ENCODE results near the gene ADARB2. TPM values are rescaled to one million over a fixed set of nuclear protein-coding genes. Genes with fewer than 3 reads are reported as not detected.

ADARB2 gene
- total RNA-seq, 6 donors from 2014 or later: 0.69 to 5.2 (median 1.8) TPM

DNA sequence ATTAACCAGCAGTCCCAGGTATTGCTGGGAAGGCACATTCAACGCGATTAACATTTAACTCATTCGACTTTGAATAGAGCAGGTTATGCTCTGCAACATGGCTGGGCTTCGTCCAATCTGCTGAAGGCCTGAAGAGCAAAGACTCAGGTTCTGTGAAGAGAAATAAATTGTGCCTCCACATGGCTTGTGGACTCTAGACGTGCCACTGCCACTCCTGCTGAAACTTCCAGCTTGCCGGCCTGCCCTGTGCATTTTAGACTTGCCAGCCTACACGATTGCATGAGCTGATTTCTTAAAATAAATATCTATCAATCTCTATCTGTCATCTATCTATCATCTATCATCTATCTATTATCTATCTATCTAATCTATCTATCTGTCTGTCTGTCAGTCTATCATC, 543.2 kb downstream of the ADARB2 start:
- 75 to 81% methylated on average over 7 of the region's 7 CpGs for WGBS, 2 donors
- no peaks in the 10 kb centered on the region for H3K36me3 ChIP-seq
- no peak overlapping the region for H3K27ac ChIP-seq
- H3K4me3 ChIP-seq: no peak overlapping the region
- H3K9me3 ChIP-seq: no peaks in the 10 kb centered on the region
- H3K27me3 ChIP-seq: peaks cover 0 to under 1% (median 0%) of the 10 kb centered on the region in 4 donors
- DNase-seq (no peak), ATAC-seq (ENCODE audit: low FRiP score in 2 of 2) (no peak)
- TF ChIP-seq POLR2A (IDR thresholded peaks at IDR 0.05): no peak
- H3K4me1 ChIP-seq: no peaks in the 10 kb centered on the region

DNA sequence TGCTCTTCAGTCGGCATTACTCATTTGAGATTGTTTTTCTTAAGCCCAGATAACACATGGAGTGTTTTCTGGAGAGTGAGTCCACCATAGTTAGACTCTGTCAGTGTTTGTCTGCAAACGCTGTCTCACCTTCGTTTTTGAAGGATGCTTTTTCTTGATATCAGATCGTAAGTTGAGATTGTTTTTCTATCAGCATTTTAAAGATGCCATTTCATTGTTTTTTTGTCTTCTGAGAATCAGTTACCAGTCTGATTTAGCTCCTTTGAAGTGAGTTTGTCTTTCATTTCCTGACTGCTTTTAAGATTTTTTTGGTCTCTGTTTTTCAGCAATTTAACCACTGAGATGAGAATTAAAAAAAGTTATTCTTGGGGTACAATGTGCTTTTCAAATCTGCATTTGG, 543.8 kb downstream of the ADARB2 start:
- no peak for ATAC-seq (ENCODE audit: low FRiP score in 2 of 2)
- no peak for DNase-seq
- Histone ChIP-seq H3K4me1 (no peaks in the 10 kb centered on the region), H3K4me3 (no peak overlapping the region), H3K27ac (no peak overlapping the region), H3K36me3 (no peaks in the 10 kb centered on the region), H3K9me3 (no peaks in the 10 kb centered on the region), H3K27me3 (no peaks in the 10 kb centered on the region)
- 53 to 66% methylated on average over 4 of the region's 4 CpGs for WGBS, 2 donors
- TF ChIP-seq POLR2AphosphoS5 (IDR thresholded peaks at IDR 0.05) (no peak), EP300 (IDR thresholded peaks at IDR 0.05) (no peak), POLR2A (IDR thresholded peaks at IDR 0.05) (no peak), CTCF (IDR thresholded peaks at IDR 0.05) (no peak)

GRCh38 chr10:1191752-1192151, 545.6 kb downstream of the ADARB2 start:
- TF ChIP-seq POLR2A (IDR thresholded peaks at IDR 0.05) (no peak), EP300 (IDR thresholded peaks at IDR 0.05) (no peak), CTCF (IDR thresholded peaks at IDR 0.05) (no peak), POLR2AphosphoS5 (IDR thresholded peaks at IDR 0.05) (no peak)
- Histone ChIP-seq H3K27ac (no peak overlapping the region), H3K9me3 (no peaks in the 10 kb centered on the region), H3K4me3 (no peak overlapping the region), H3K36me3 (no peaks in the 10 kb centered on the region), H3K4me1 (no peaks in the 10 kb centered on the region), H3K27me3 (no peaks in the 10 kb centered on the region)
- DNase-seq (no peak), ATAC-seq (ENCODE audit: low FRiP score in 2 of 2) (no peak)
- WGBS, 2 donors: 66 to 69% methylated on average over 7 of the region's 7 CpGs

- DNase-seq (no peak), ATAC-seq (ENCODE audit: low FRiP score in 2 of 2) (no peak)
- Histone ChIP-seq H3K36me3 (no peaks in the 10 kb centered on the region), H3K9me3 (no peaks in the 10 kb centered on the region), H3K4me3 (no peak overlapping the region), H3K27me3 (no peaks in the 10 kb centered on the region), H3K27ac (no peak overlapping the region), H3K4me1 (no peaks in the 10 kb centered on the region)
- TF ChIP-seq CTCF (IDR thresholded peaks at IDR 0.05): no peak
- TF ChIP-seq POLR2AphosphoS5 (IDR thresholded peaks at IDR 0.05): no peak
- no peak for TF ChIP-seq POLR2A (IDR thresholded peaks at IDR 0.05)
- TF ChIP-seq EP300 (IDR thresholded peaks at IDR 0.05): no peak
- 86 to 91% methylated on average over 16 to 22 of the region's 22 CpGs for WGBS, 2 donors
These were observed 546.4 kb downstream of the ADARB2 start for GRCh38 chr10:1190791-1191490.

- Histone ChIP-seq H3K27me3 (no peaks in the 10 kb centered on the region), H3K4me1 (no peaks in the 10 kb centered on the region), H3K36me3 (no peaks in the 10 kb centered on the region), H3K4me3 (no peak overlapping the region), H3K9me3 (no peaks in the 10 kb centered on the region), H3K27ac (no peak overlapping the region)
- ATAC-seq (ENCODE audit: low FRiP score in 2 of 2) (no peak), DNase-seq (no peak)
- 92 to 93% methylated on average over 12 of the region's 12 CpGs for WGBS, 2 donors
- TF ChIP-seq EP300 (IDR thresholded peaks at IDR 0.05) (no peak), CTCF (IDR thresholded peaks at IDR 0.05) (no peak), POLR2A (IDR thresholded peaks at IDR 0.05) (no peak), POLR2AphosphoS5 (IDR thresholded peaks at IDR 0.05) (no peak)
These were observed 547.3 kb downstream of the ADARB2 start for GRCh38 chr10:1190052-1190395.
